Tibial artery (tissue), 4 donors: ENCODE results near the gene CLCC1.

Experiments used
- DNase-seq, 2 donors: peaks; one replicate each; pipeline ENCODE4 v3.0.0-alpha.2; 2019
- H3K27ac ChIP-seq, 2 donors: fragments of 200-600 bp; sonication (generic) in 1 of 2; 1 replicate in 1 of 2; 2 replicates in 1 of 2; pipeline ENCODE4 v1.5.1; 2018 to 2019; ENCODE audit warnings: mild to moderate bottlenecking in 1 of 2
- H3K27me3 ChIP-seq, 2 donors: fragments of 200-600 bp; sonication (generic) in 1 of 2; one replicate each; pipeline versions ENCODE4 v1.5.1 to v1.6.0; 2016 to 2019
- H3K36me3 ChIP-seq, 3 donors: fragments of 200-600 bp; sonication (generic) in 2 of 3; one replicate each; pipeline ENCODE4 v1.5.1; 2016 to 2019; ENCODE audit warnings: mild to moderate bottlenecking in 2 of 3
- H3K4me1 ChIP-seq, 4 donors: fragments of 200-600 bp; sonication (generic) in 2 of 4; 1 replicate in 3 of 4; 2 replicates in 1 of 4; pipeline ENCODE4 v1.5.1; 2016 to 2019
- H3K4me3 ChIP-seq, 2 donors: fragments of 200-600 bp; sonication (generic) in 1 of 2; 1 replicate in 1 of 2; 2 replicates in 1 of 2; pipeline ENCODE4 v1.5.1; 2018 to 2019; ENCODE audit warnings: mild to moderate bottlenecking in 2 of 2
- H3K9me3 ChIP-seq, 3 donors: fragments of 200-600 bp; sonication (generic) in 1 of 3; one replicate each; pipeline ENCODE4 v1.5.1; 2016 to 2019
- intact Hi-C: fragments of 100-400 bp; cut with DNase I; formaldehyde crosslinking; loops from one replicate; pipeline ENCODE4 v1.15.0; 2023; ENCODE audit warnings: low total_unique reads
- TF ChIP-seq, protein P1 (sequence below), 2 experiments: fragments of 200-600 bp in 1 of 2; fragments of 450-650 bp in 1 of 2; IDR thresholded peaks; one replicate each; pipeline ENCODE4 v1.5.1; 2017 to 2019; ENCODE audit warnings: antibody characterized with exemption in 2 of 2, mild to moderate bottlenecking in 1 of 2, moderate library complexity in 1 of 2

CLCC1 gene

GRCh38 chr1:108957888-108958287 lies 5.4 kb downstream of the CLCC1 start:
- peaks cover 0 to 47% (median 16%) of the 10 kb centered on the region in 3 donors for H3K36me3 ChIP-seq
- intact Hi-C loops, result no loop called here
- no peak overlapping the region for H3K27ac ChIP-seq
- no peak overlapping the region for H3K4me3 ChIP-seq
- TF ChIP-seq, protein P1, sequence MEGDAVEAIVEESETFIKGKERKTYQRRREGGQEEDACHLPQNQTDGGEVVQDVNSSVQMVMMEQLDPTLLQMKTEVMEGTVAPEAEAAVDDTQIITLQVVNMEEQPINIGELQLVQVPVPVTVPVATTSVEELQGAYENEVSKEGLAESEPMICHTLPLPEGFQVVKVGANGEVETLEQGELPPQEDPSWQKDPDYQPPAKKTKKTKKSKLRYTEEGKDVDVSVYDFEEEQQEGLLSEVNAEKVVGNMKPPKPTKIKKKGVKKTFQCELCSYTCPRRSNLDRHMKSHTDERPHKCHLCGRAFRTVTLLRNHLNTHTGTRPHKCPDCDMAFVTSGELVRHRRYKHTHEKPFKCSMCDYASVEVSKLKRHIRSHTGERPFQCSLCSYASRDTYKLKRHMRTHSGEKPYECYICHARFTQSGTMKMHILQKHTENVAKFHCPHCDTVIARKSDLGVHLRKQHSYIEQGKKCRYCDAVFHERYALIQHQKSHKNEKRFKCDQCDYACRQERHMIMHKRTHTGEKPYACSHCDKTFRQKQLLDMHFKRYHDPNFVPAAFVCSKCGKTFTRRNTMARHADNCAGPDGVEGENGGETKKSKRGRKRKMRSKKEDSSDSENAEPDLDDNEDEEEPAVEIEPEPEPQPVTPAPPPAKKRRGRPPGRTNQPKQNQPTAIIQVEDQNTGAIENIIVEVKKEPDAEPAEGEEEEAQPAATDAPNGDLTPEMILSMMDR (IDR thresholded peaks at IDR 0.05), result no peak
- DNase-seq, result no peak
- H3K9me3 ChIP-seq, result no peaks in the 10 kb centered on the region
- no peaks in the 10 kb centered on the region for H3K27me3 ChIP-seq
- H3K4me1 ChIP-seq, result peaks cover 0 to 31% (median 18%) of the 10 kb centered on the region in 4 donors

- TF ChIP-seq, protein P1 (IDR thresholded peaks at IDR 0.05), result no peak
- Histone ChIP-seq H3K27ac (no peak overlapping the region), H3K9me3 (no peaks in the 10 kb centered on the region), H3K36me3 (peaks cover 0 to 47% (median 16%) of the 10 kb centered on the region in 3 donors), H3K27me3 (no peaks in the 10 kb centered on the region), H3K4me3 (no peak overlapping the region), H3K4me1 (peaks cover 0 to 15% (median 7%) of the 10 kb centered on the region in 4 donors)
- no peak for DNase-seq
- intact Hi-C loops, result no loop called here
Observed at GRCh38 chr1:108955881-108956280, 7.4 kb downstream of the CLCC1 start.

GRCh38 chr1:108955111-108955510 lies 8.2 kb downstream of the CLCC1 start:
- TF ChIP-seq, protein P1 (IDR thresholded peaks at IDR 0.05), result no peak
- Histone ChIP-seq H3K9me3 (no peaks in the 10 kb centered on the region), H3K27ac (no peak overlapping the region), H3K27me3 (no peaks in the 10 kb centered on the region), H3K4me1 (peaks cover 0 to 14% (median 4%) of the 10 kb centered on the region in 4 donors), H3K4me3 (no peak overlapping the region), H3K36me3 (peaks cover 0 to 47% (median 16%) of the 10 kb centered on the region in 3 donors)
- intact Hi-C loops, result no loop called here
- DNase-seq, result no peak

DNA sequence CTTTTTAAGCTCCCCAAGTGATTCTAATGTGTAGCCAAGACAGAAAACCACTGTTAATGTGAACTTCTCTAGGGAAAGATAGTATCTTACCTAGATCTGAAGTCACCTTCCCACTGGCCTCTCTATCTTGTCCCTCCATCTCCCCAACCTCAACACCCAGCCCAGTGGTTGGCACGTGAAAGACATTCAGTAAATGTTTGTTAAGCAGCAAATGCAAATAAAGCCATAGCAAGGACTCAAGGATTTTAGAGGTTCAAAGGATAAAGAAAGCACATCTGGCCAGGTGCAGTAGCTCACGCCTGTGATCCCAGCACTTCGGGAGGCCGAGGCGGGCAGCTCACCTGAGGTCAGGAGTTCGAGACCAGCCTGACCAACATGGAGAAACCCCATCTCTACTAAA lies 9.8 kb downstream of the CLCC1 start:
- Histone ChIP-seq H3K27ac (no peak overlapping the region), H3K4me1 (peaks cover 0 to 17% (median 2%) of the 10 kb centered on the region in 4 donors), H3K9me3 (no peaks in the 10 kb centered on the region), H3K27me3 (no peaks in the 10 kb centered on the region), H3K36me3 (peaks cover 0 to 38% (median 16%) of the 10 kb centered on the region in 3 donors), H3K4me3 (no peak overlapping the region)
- intact Hi-C loops, result no loop called here
- TF ChIP-seq, protein P1 (IDR thresholded peaks at IDR 0.05), result no peak
- DNase-seq, result no peak

DNA sequence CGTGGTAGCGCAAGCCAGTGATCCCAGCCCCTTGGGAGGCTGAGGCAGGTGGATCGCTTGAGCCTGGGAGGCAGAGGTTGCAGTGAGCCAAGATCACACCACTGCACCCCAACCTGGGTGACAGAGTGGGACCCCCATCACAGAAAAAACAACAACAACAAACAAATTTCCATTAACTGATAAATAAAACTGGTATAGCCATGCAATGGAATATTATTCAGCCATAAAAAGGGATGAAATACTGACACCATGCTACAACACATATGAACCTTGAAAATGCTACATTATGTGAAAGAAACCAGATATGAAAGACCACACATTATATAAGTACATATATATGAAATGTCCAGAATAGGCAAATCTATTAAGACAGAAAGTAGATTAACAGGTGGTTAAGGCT lies 12.0 kb downstream of the CLCC1 start:
- peaks cover 9 to 35% (median 18%) of the 10 kb centered on the region in 3 donors for H3K36me3 ChIP-seq
- intact Hi-C loops, result no loop called here
- H3K9me3 ChIP-seq, result no peaks in the 10 kb centered on the region
- TF ChIP-seq, protein P1 (IDR thresholded peaks at IDR 0.05), result no peak
- no peak overlapping the region for H3K4me3 ChIP-seq
- peaks cover 0 to 14% (median 6%) of the 10 kb centered on the region in 4 donors for H3K4me1 ChIP-seq
- no peak for DNase-seq
- no peaks in the 10 kb centered on the region for H3K27me3 ChIP-seq
- no peak overlapping the region for H3K27ac ChIP-seq

GRCh38 chr1:108949044-108949443 lies 14.2 kb downstream of the CLCC1 start:
- peaks cover 15 to 35% (median 32%) of the 10 kb centered on the region in 3 donors for H3K36me3 ChIP-seq
- no peak for DNase-seq
- no peak overlapping the region for H3K4me3 ChIP-seq
- H3K27ac ChIP-seq, result no peak overlapping the region
- H3K4me1 ChIP-seq, result peaks cover 0 to 14% (median 6%) of the 10 kb centered on the region in 4 donors
- no peaks in the 10 kb centered on the region for H3K9me3 ChIP-seq
- H3K27me3 ChIP-seq, result no peaks in the 10 kb centered on the region
- intact Hi-C loops, result no loop called here
- TF ChIP-seq, protein P1 (IDR thresholded peaks at IDR 0.05), result no peak
